PC-3 (cell line): ENCODE data around the gene CTSF. TPM values are rescaled to one million over a fixed set of nuclear protein-coding genes. Genes with fewer than 3 reads are reported as not detected.

ENCODE experiments used
- ATAC-seq: fragments of 200-7000 bp; cut with Tn5 transposase; 2 replicates; pipeline ENCODE4 v1.9.1; 2020; ENCODE audit warnings: mild to moderate bottlenecking, moderate library complexity
- BruUV-seq: library from RNA; stranded (reverse); fragments of 400-500 nt; replicated peaks from 2 replicates; lab custom pipeline; 2021; lab: Mats Ljungman, UMichigan
- CTCF ChIA-PET: fragments of 300-600 bp; sonication (Branson Sonifier 250); formaldehyde crosslinking; loops from one replicate; lab custom pipeline; 2022; ENCODE audit warnings: antibody characterized with exemption; lab: Charles Lee
- POLR2A ChIA-PET: fragments of 300-600 bp; sonication (Branson Sonifier 250); formaldehyde crosslinking; loops from one replicate; lab custom pipeline; 2022; ENCODE audit warnings: antibody characterized with exemption; ENCODE audit not compliant: unreplicated experiment; lab: Charles Lee
- DNase-seq: peaks from one replicate; pipeline ENCODE4 v3.0.0-alpha.2; 2015
- H2AFZ ChIP-seq: fragments of 300-600 bp; sonication (generic); 2 replicates; pipeline ENCODE4 v1.6.0; 2016; ENCODE audit warnings: antibody characterized with exemption, low read length
- H3F3A ChIP-seq: fragments of 300-600 bp; sonication (generic); one replicate; pipeline ENCODE4 v1.6.0; 2017; ENCODE audit warnings: antibody characterized with exemption, low read length, control low read depth, mild to moderate bottlenecking; ENCODE audit not compliant: unreplicated experiment
- H3K27ac ChIP-seq: fragments of 300-600 bp; sonication (generic); 2 replicates; pipeline ENCODE4 v1.5.1; 2016; ENCODE audit warnings: mild to moderate bottlenecking, low read length
- H3K27me3 ChIP-seq: fragments of 300-600 bp; sonication (generic); 2 replicates; pipeline ENCODE4 v1.6.1; 2016; ENCODE audit warnings: low read length, mixed read lengths
- H3K36me3 ChIP-seq: fragments of 300-600 bp; sonication (generic); 2 replicates; pipeline ENCODE4 v1.6.1; 2016; ENCODE audit warnings: low read depth, mixed run types, low read length, mixed read lengths
- H3K4me1 ChIP-seq: fragments of 300-600 bp; sonication (generic); 2 replicates; pipeline ENCODE4 v1.5.1; 2016; ENCODE audit warnings: low read length; ENCODE audit not compliant: insufficient read depth
- H3K4me2 ChIP-seq: fragments of 300-600 bp; sonication (generic); 2 replicates; pipeline ENCODE4 v1.6.0; 2016; ENCODE audit warnings: low read length
- H3K4me3 ChIP-seq: fragments of 300-600 bp; sonication (generic); 2 replicates; pipeline ENCODE4 v1.5.1; 2016; ENCODE audit warnings: mild to moderate bottlenecking, low read length, mixed read lengths
- H3K79me2 ChIP-seq: fragments of 300-600 bp; sonication (generic); 2 replicates; pipeline ENCODE4 v1.6.1; 2017; ENCODE audit warnings: low read length, mixed read lengths
- H3K9ac ChIP-seq: fragments of 300-600 bp; sonication (generic); 2 replicates; pipeline ENCODE4 v1.6.0; 2016; ENCODE audit warnings: mild to moderate bottlenecking, low read length
- H3K9me2 ChIP-seq: fragments of 300-600 bp; sonication (generic); replicated peaks from 2 replicates; pipeline ENCODE4 v1.6.1; 2016; ENCODE audit warnings: mixed run types, low read length, mixed read lengths
- H3K9me3 ChIP-seq: fragments of 300-600 bp; sonication (generic); 2 replicates; pipeline ENCODE4 v1.6.1; 2016; ENCODE audit warnings: low read length, mixed read lengths
- H4K20me1 ChIP-seq: fragments of 300-600 bp; sonication (generic); 2 replicates; pipeline ENCODE4 v1.6.1; 2016; ENCODE audit warnings: low read length, mixed read lengths
- CTCF ChIP-seq: fragments of 300-600 bp; sonication (generic); conservative IDR thresholded peaks from 2 replicates; pipeline ENCODE4 v1.5.1; 2017; ENCODE audit warnings: antibody characterized with exemption, low read depth, mild to moderate bottlenecking, low read length
- EZH2 ChIP-seq: fragments of 300-600 bp; sonication (generic); IDR thresholded peaks from one replicate; pipeline ENCODE4 v1.6.1; 2017; ENCODE audit warnings: antibody characterized with exemption, mild to moderate bottlenecking, low read length; ENCODE audit not compliant: unreplicated experiment
- EZH2phosphoT487 ChIP-seq: fragments of 300-600 bp; sonication (generic); IDR thresholded peaks from 2 replicates; pipeline ENCODE4 v1.6.1; 2018; ENCODE audit warnings: mild to moderate bottlenecking, antibody characterized with exemption, low read length, borderline replicate concordance
- intact Hi-C: fragments of 100-400 bp; cut with micrococcal nuclease; formaldehyde crosslinking; loops from 2 replicates; pipeline ENCODE4 v1.9.0; 2023
- total RNA-seq: library from RNA; depleted of rRNA; stranded (reverse); fragments of >200 nt; gene quantifications from 2 replicates; pipeline ENCODE4 v1.2.3, GENCODE V29; 2014

Gene CTSF
- total RNA-seq, 1 experiment from 2014 or later: 9.4 TPM

GRCh38 chr11:66612458-66612857, 44.1 kb upstream of the CTSF start:
- intact Hi-C loops: no loop called here
- DNase-seq: peak; percentile 75
- no peaks in the 10 kb centered on the region for H3K27me3 ChIP-seq
- ATAC-seq: no peak
- H3K4me1 ChIP-seq: peaks cover 21% of the 10 kb centered on the region
- H3K36me3 ChIP-seq: peaks cover 3% of the 10 kb centered on the region; the same call in 1 of the 2 replicates
- TF ChIP-seq EZH2phosphoT487 (no peak), CTCF (no peak), EZH2 (no peak)
- no peak overlapping the region for H3K27ac ChIP-seq
- no peak overlapping the region for H2AFZ ChIP-seq
- ChIA-PET CTCF (no interaction called here), POLR2A (no interaction called here)
- H3K79me2 ChIP-seq: peaks cover 23% of the 10 kb centered on the region
- H4K20me1 ChIP-seq: peaks cover 6% of the 10 kb centered on the region
- no peak overlapping the region for H3K4me3 ChIP-seq
- BruUV-seq: no TSS peak
- no peaks in the 10 kb centered on the region for H3K9me3 ChIP-seq
- H3K4me2 ChIP-seq: peak overlapping the region; percentile 27; the same call in 1 of the 2 replicates
- no peak overlapping the region for H3K9ac ChIP-seq
- no peaks in the 10 kb centered on the region for H3F3A ChIP-seq
- H3K9me2 ChIP-seq: no peaks in the 10 kb centered on the region

GRCh38 chr11:66609721-66610617, 41.6 kb upstream of the CTSF start:
- no peak overlapping the region for H2AFZ ChIP-seq
- no peaks in the 10 kb centered on the region for H4K20me1 ChIP-seq
- CTCF ChIA-PET: no interaction called here
- POLR2A ChIA-PET: interaction anchor here (0.6 to 0.7 kb wide), 3 partner anchors 19 to 100 kb away, joined by 5 to 8 read pairs (median 6); no protein-coding TSS in a partner anchor
- H3K9ac ChIP-seq: no peak overlapping the region
- no peaks in the 10 kb centered on the region for H3F3A ChIP-seq
- no peaks in the 10 kb centered on the region for H3K27me3 ChIP-seq
- H3K4me1 ChIP-seq: peaks cover 12% of the 10 kb centered on the region
- H3K4me3 ChIP-seq: no peak overlapping the region
- TF ChIP-seq EZH2 (no peak), CTCF (no peak), EZH2phosphoT487 (no peak)
- no peaks in the 10 kb centered on the region for H3K36me3 ChIP-seq
- H3K79me2 ChIP-seq: peaks cover 1% of the 10 kb centered on the region
- no peak overlapping the region for H3K4me2 ChIP-seq
- intact Hi-C loops: no loop called here
- DNase-seq (no peak), ATAC-seq (no peak)
- H3K9me2 ChIP-seq: no peaks in the 10 kb centered on the region
- H3K9me3 ChIP-seq: no peaks in the 10 kb centered on the region
- BruUV-seq: no TSS peak
- no peak overlapping the region for H3K27ac ChIP-seq
